Glomerular visceral epithelial cell (primary cell): Measurements from ENCODE around the gene TM7SF3.

ENCODE experiments used
- DNase-seq: peaks from one replicate; pipeline ENCODE4 v3.0.0-alpha.2; 2016; ENCODE audit errors: extremely low spot score

The TM7SF3 gene

DNA sequence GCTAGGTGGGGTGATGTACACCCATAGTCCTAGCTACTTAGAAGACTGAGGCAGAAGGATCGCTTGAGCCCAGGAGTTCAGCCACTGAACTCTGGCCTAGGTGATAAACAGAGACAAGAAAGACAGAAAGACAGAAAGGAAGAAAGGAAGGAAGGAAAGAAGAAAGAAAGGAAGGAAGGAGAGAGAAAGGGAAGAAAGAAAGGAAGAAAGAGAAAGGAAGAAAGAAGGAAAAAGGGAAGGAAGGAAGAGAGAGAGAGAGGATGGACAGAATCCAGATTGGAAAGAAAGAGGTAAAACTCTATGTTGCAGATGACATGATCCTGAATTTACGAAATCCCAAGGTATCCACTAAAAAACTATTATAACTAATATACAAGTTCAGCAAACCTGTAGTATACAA is 84.6 kb downstream of the TM7SF3 start:
- no peak for DNase-seq

DNA sequence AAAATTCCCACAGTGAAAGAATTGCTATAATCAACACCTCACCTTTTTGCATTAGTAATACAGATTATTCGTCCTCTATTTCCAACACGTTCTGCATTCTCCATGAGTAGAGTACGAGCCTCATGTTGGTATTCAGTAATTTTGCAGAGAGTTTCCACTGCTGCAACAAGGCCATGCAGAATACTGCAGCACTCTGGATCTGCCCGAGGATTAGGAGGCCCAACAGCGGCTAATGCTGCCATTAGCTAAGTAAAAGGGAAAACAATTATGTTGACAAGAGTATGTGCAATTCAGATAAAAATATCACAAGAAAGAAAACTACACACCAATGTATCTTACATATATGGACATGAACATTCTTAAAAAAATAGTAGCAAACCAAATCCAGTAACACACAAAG is 85.5 kb downstream of the TM7SF3 start:
- no peak for DNase-seq
